ENCODE measurements around the gene DNAJC30.
"Not testable (repeated sequence)": the region's sequence is repeated elsewhere in the genome, so short reads cannot be mapped to it uniquely, and the experiment has no call there.

Gene DNAJC30

DNA sequence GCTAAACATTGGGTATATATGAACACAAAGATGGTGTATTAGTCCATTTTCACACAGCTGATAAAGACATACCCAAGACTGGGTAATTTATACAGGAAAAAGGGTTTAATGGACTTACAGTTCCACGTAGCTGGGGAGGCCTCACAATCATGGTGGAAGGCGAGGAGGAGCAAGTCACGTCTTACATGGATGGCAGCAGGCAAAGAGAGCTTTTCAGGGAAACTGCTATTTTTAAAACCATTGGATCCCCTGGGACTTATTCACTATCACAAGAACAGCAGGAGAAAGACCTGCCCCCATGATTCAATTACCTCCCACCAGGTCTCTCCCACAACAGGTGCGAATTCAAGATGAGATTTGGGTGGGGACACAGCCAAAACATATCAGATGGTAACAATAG lies 27.9 kb downstream of the DNAJC30 start:
- H3K23ac ChIP-seq (ENCODE audit: low read length); H3K79me2 ChIP-seq (ENCODE audit: control insufficient read depth, insufficient read depth, low read length, poor library complexity); H3K4ac ChIP-seq (ENCODE audit: low read depth, low read length); H3K27ac ChIP-seq (ENCODE audit: low read depth, low read length); H3K4me1 ChIP-seq (ENCODE audit: control insufficient read depth in 1 of 2, insufficient read depth in 2 of 2, low read length in 2 of 2); DNase-seq; H3K4me3 ChIP-seq (ENCODE audit: low read depth, low read length); H2AFZ ChIP-seq (ENCODE audit: insufficient read depth, low read length, poor library complexity); H2BK12ac ChIP-seq (ENCODE audit: low read length); H3K36me3 ChIP-seq (ENCODE audit: control insufficient read depth in 1 of 2, insufficient read depth in 2 of 2, low read length in 2 of 2); H2BK120ac ChIP-seq (ENCODE audit: insufficient read depth, low read length, poor library complexity); H4K12ac ChIP-seq (ENCODE audit: low read depth, low read length); H2AK5ac ChIP-seq (ENCODE audit: low read length); H3K79me1 ChIP-seq (ENCODE audit: low read length); H3K4me2 ChIP-seq (ENCODE audit: low read length); H2BK5ac ChIP-seq (ENCODE audit: low read depth, low read length, poor library complexity); H3K9ac ChIP-seq (ENCODE audit: low read length); H4K91ac ChIP-seq (ENCODE audit: low read depth, low read length); H3K14ac ChIP-seq (ENCODE audit: low read length); H3K27me3 ChIP-seq (ENCODE audit: insufficient read depth, low read length); H4K8ac ChIP-seq (ENCODE audit: low read depth, low read length); H3K9me3 ChIP-seq (ENCODE audit: insufficient read depth, low read depth, low read length); H3K18ac ChIP-seq (ENCODE audit: low read length): not testable (repeated sequence)
- no CpG with 5 or more reads among the region's 4 CpGs for WGBS (ENCODE audit: extremely low coverage, insufficient coverage, insufficient read length)

DNA sequence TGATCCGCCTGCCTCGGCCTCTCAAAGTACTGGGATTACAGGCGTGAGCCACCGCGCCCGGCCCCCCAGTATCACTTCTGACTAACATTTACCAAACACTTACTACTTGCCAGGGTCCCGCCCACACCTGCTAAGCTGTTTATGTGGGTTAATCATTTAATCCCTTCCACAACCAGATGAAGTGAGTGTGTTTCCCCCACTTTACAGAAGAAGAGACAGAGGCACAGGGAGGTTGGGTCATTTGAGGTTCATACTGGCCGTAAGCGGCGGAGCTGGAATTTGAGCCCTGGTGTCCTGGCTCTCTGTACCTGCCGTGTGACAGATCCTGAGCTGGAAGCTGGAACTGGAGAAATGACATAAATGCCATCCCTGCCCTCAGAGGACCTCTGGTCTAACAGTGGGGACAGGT lies 30.7 kb downstream of the DNAJC30 start:
- Histone ChIP-seq H3K27me3 (ENCODE audit: insufficient read depth, low read length) (peaks cover 19% of the 10 kb centered on the region), H4K12ac (ENCODE audit: low read depth, low read length) (no peak overlapping the region), H3K36me3 (ENCODE audit: control insufficient read depth in 1 of 2, insufficient read depth in 2 of 2, low read length in 2 of 2) (no peaks in the 10 kb centered on the region), H2AFZ (ENCODE audit: insufficient read depth, low read length, poor library complexity) (no peak overlapping the region), H3K79me1 (ENCODE audit: low read length) (no peaks in the 10 kb centered on the region), H3K4me1 (ENCODE audit: control insufficient read depth in 1 of 2, insufficient read depth in 2 of 2, low read length in 2 of 2) (peaks cover 0 to 4% of the 10 kb centered on the region in 2 experiments), H3K4me3 (ENCODE audit: low read depth, low read length) (no peak overlapping the region), H3K4ac (ENCODE audit: low read depth, low read length) (no peak overlapping the region), H3K27ac (ENCODE audit: low read depth, low read length) (no peak overlapping the region), H3K9me3 (ENCODE audit: insufficient read depth, low read depth, low read length) (peaks cover under 1% of the 10 kb centered on the region), H3K23ac (ENCODE audit: low read length) (no peak overlapping the region), H3K14ac (ENCODE audit: low read length) (no peak overlapping the region), H2BK12ac (ENCODE audit: low read length) (no peak overlapping the region), H3K79me2 (ENCODE audit: control insufficient read depth, insufficient read depth, low read length, poor library complexity) (no peaks in the 10 kb centered on the region), H3K9ac (ENCODE audit: low read length) (no peak overlapping the region), H2AK5ac (ENCODE audit: low read length) (no peak overlapping the region), H4K91ac (ENCODE audit: low read depth, low read length) (no peak overlapping the region), H2BK120ac (ENCODE audit: insufficient read depth, low read length, poor library complexity) (no peak overlapping the region), H3K18ac (ENCODE audit: low read length) (no peak overlapping the region), H4K8ac (ENCODE audit: low read depth, low read length) (no peak overlapping the region), H2BK5ac (ENCODE audit: low read depth, low read length, poor library complexity) (no peak overlapping the region), H3K4me2 (ENCODE audit: low read length) (no peak overlapping the region)
- no CpG with 5 or more reads among the region's 11 CpGs for WGBS (ENCODE audit: extremely low coverage, insufficient coverage, insufficient read length)
- DNase-seq, result no peak

DNA sequence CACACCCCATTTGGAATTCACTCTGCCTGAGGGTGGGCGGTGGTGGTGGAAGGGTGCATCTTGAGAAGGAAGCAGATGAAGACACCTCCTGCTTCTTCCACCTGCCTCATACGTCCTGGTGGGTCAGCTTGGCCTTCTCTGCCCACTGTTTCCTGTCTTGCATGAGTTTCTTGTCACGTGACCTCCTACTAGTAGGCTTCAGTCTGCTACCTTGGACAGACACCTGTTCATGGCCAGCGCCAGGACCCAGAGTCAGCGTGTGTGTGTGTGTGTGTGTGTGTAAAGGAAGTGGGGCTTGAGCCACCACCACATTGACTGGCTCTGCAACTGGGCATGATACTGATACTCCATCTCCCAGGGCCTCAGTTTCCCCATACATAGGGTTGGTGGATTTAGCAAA lies 32.7 kb downstream of the DNAJC30 start:
- DNase-seq, result no peak
- H3K79me1 ChIP-seq (ENCODE audit: low read length), result no peaks in the 10 kb centered on the region
- no peaks in the 10 kb centered on the region for H3K79me2 ChIP-seq (ENCODE audit: control insufficient read depth, insufficient read depth, low read length, poor library complexity)
- no peak overlapping the region for H4K8ac ChIP-seq (ENCODE audit: low read depth, low read length)
- H3K18ac ChIP-seq (ENCODE audit: low read length), result no peak overlapping the region
- no peaks in the 10 kb centered on the region for H3K36me3 ChIP-seq (ENCODE audit: control insufficient read depth in 1 of 2, insufficient read depth in 2 of 2, low read length in 2 of 2)
- H2BK120ac ChIP-seq (ENCODE audit: insufficient read depth, low read length, poor library complexity), result no peak overlapping the region
- H3K4me2 ChIP-seq (ENCODE audit: low read length), result no peak overlapping the region
- peaks cover 0 to 4% of the 10 kb centered on the region in 2 experiments for H3K4me1 ChIP-seq (ENCODE audit: control insufficient read depth in 1 of 2, insufficient read depth in 2 of 2, low read length in 2 of 2)
- H2BK12ac ChIP-seq (ENCODE audit: low read length), result no peak overlapping the region
- no peak overlapping the region for H3K27ac ChIP-seq (ENCODE audit: low read depth, low read length)
- no peak overlapping the region for H4K12ac ChIP-seq (ENCODE audit: low read depth, low read length)
- H3K27me3 ChIP-seq (ENCODE audit: insufficient read depth, low read length), result peaks cover 30% of the 10 kb centered on the region
- no peak overlapping the region for H2BK5ac ChIP-seq (ENCODE audit: low read depth, low read length, poor library complexity)
- H3K4me3 ChIP-seq (ENCODE audit: low read depth, low read length), result peak overlapping the region; percentile 0
- peaks cover 4% of the 10 kb centered on the region for H3K9me3 ChIP-seq (ENCODE audit: insufficient read depth, low read depth, low read length)
- H3K23ac ChIP-seq (ENCODE audit: low read length), result no peak overlapping the region
- no peak overlapping the region for H3K4ac ChIP-seq (ENCODE audit: low read depth, low read length)
- H2AK5ac ChIP-seq (ENCODE audit: low read length), result no peak overlapping the region
- WGBS (ENCODE audit: extremely low coverage, insufficient coverage, insufficient read length), result no CpG with 5 or more reads among the region's 5 CpGs
- H3K14ac ChIP-seq (ENCODE audit: low read length), result no peak overlapping the region
- no peak overlapping the region for H4K91ac ChIP-seq (ENCODE audit: low read depth, low read length)
- no peak overlapping the region for H3K9ac ChIP-seq (ENCODE audit: low read length)
- H2AFZ ChIP-seq (ENCODE audit: insufficient read depth, low read length, poor library complexity), result no peak overlapping the region

DNA sequence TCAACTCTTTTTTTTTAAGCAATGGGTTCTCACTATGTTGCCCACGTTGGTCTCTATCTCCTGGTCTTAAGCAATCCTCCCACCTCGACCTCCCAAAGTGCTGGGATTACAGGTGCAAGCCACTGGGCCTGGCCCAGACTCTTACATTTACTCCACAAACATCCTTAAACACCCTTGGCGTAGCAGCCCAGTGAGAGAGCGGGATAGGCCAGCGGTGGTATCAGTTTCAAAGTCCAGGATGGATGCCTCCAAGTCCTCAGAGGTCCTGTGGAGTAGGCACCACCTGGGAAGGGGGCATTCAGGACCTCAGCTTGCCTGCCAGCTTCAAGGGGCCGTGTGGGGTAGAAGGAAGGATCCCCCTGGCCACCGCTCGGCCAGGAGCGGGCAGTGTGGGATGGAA lies 33.7 kb downstream of the DNAJC30 start:
- peaks cover 4% of the 10 kb centered on the region for H3K9me3 ChIP-seq (ENCODE audit: insufficient read depth, low read depth, low read length)
- no peak overlapping the region for H3K4me2 ChIP-seq (ENCODE audit: low read length)
- no peak overlapping the region for H2BK120ac ChIP-seq (ENCODE audit: insufficient read depth, low read length, poor library complexity)
- H3K79me1 ChIP-seq (ENCODE audit: low read length), result no peaks in the 10 kb centered on the region
- H3K9ac ChIP-seq (ENCODE audit: low read length), result no peak overlapping the region
- H2AFZ ChIP-seq (ENCODE audit: insufficient read depth, low read length, poor library complexity), result no peak overlapping the region
- H3K27me3 ChIP-seq (ENCODE audit: insufficient read depth, low read length), result peaks cover 30% of the 10 kb centered on the region
- H4K12ac ChIP-seq (ENCODE audit: low read depth, low read length), result no peak overlapping the region
- WGBS (ENCODE audit: extremely low coverage, insufficient coverage, insufficient read length), result no CpG with 5 or more reads among the region's 9 CpGs
- H3K4ac ChIP-seq (ENCODE audit: low read depth, low read length), result no peak overlapping the region
- H3K18ac ChIP-seq (ENCODE audit: low read length), result no peak overlapping the region
- H4K91ac ChIP-seq (ENCODE audit: low read depth, low read length), result no peak overlapping the region
- H3K36me3 ChIP-seq (ENCODE audit: control insufficient read depth in 1 of 2, insufficient read depth in 2 of 2, low read length in 2 of 2), result no peaks in the 10 kb centered on the region
- H3K4me3 ChIP-seq (ENCODE audit: low read depth, low read length), result peak overlapping the region; percentile 25
- peaks cover 0 to 4% of the 10 kb centered on the region in 2 experiments for H3K4me1 ChIP-seq (ENCODE audit: control insufficient read depth in 1 of 2, insufficient read depth in 2 of 2, low read length in 2 of 2)
- no peak overlapping the region for H3K14ac ChIP-seq (ENCODE audit: low read length)
- no peak overlapping the region for H2BK5ac ChIP-seq (ENCODE audit: low read depth, low read length, poor library complexity)
- H3K27ac ChIP-seq (ENCODE audit: low read depth, low read length), result no peak overlapping the region
- no peaks in the 10 kb centered on the region for H3K79me2 ChIP-seq (ENCODE audit: control insufficient read depth, insufficient read depth, low read length, poor library complexity)
- no peak for DNase-seq
- H3K23ac ChIP-seq (ENCODE audit: low read length), result no peak overlapping the region
- H2BK12ac ChIP-seq (ENCODE audit: low read length), result no peak overlapping the region
- no peak overlapping the region for H4K8ac ChIP-seq (ENCODE audit: low read depth, low read length)
- no peak overlapping the region for H2AK5ac ChIP-seq (ENCODE audit: low read length)
